Measurements from ENCODE around the gene KRT33B.

The KRT33B gene

GRCh38 chr17:41339571-41340172, 29.9 kb downstream of the KRT33B start:
- no peak overlapping the region for H3K9ac ChIP-seq (ENCODE audit: low read length)
- H3F3A ChIP-seq (ENCODE audit: insufficient read depth) = no peaks in the 10 kb centered on the region
- H3K9me2 ChIP-seq (replicated peaks; ENCODE audit: insufficient read depth, low read length) = no peaks in the 10 kb centered on the region
- no peak overlapping the region for H3K27ac ChIP-seq (ENCODE audit: low read depth, low read length)
- no peaks in the 10 kb centered on the region for H3K36me3 ChIP-seq (ENCODE audit: low read length)
- no peaks in the 10 kb centered on the region for H4K20me1 ChIP-seq (ENCODE audit: low read depth, low read length)
- no peak overlapping the region for H3K4me2 ChIP-seq (ENCODE audit: low read depth, low read length, poor library complexity, severe bottlenecking)
- no peaks in the 10 kb centered on the region for H3K9me3 ChIP-seq (ENCODE audit: insufficient read depth, low read length)
- H3K79me2 ChIP-seq (ENCODE audit: insufficient read depth, low read length) = no peaks in the 10 kb centered on the region
- H3K27me3 ChIP-seq (ENCODE audit: low read length) = no peaks in the 10 kb centered on the region
- no peak overlapping the region for H2AFZ ChIP-seq (ENCODE audit: low read depth, low read length, severe bottlenecking)
- TF ChIP-seq CTCF (IDR thresholded peaks at IDR 0.05; ENCODE audit: insufficient read depth, low read length, poor library complexity, severe bottlenecking) = no peak
- TF ChIP-seq EZH2phosphoT487 (conservative IDR thresholded peaks at IDR 0.05; ENCODE audit: low read length) = no peak
- no peak overlapping the region for H3K4me3 ChIP-seq (ENCODE audit: insufficient read depth, low read length, poor library complexity, severe bottlenecking)

- Histone ChIP-seq H2AFZ (ENCODE audit: low read depth, low read length, severe bottlenecking) (no peak overlapping the region), H3K27ac (ENCODE audit: low read depth, low read length) (no peak overlapping the region), H3K9ac (ENCODE audit: low read length) (no peak overlapping the region)
Measured at GRCh38 chr17:41338961-41339485, 30.6 kb downstream of the KRT33B start.

GRCh38 chr17:41335747-41336146, 33.9 kb downstream of the KRT33B start:
- H4K20me1 ChIP-seq (ENCODE audit: low read depth, low read length) = no peaks in the 10 kb centered on the region
- no peak overlapping the region for H2AFZ ChIP-seq (ENCODE audit: low read depth, low read length, severe bottlenecking)
- TF ChIP-seq EZH2phosphoT487 (conservative IDR thresholded peaks at IDR 0.05; ENCODE audit: low read length) = no peak
- no peak for TF ChIP-seq CTCF (IDR thresholded peaks at IDR 0.05; ENCODE audit: insufficient read depth, low read length, poor library complexity, severe bottlenecking)
- no peak overlapping the region for H3K4me3 ChIP-seq (ENCODE audit: insufficient read depth, low read length, poor library complexity, severe bottlenecking)
- no peaks in the 10 kb centered on the region for H3K9me3 ChIP-seq (ENCODE audit: insufficient read depth, low read length)
- H3K9ac ChIP-seq (ENCODE audit: low read length) = no peak overlapping the region
- H3K9me2 ChIP-seq (replicated peaks; ENCODE audit: insufficient read depth, low read length) = no peaks in the 10 kb centered on the region
- H3F3A ChIP-seq (ENCODE audit: insufficient read depth) = no peaks in the 10 kb centered on the region
- no peaks in the 10 kb centered on the region for H3K79me2 ChIP-seq (ENCODE audit: insufficient read depth, low read length)
- no peaks in the 10 kb centered on the region for H3K27me3 ChIP-seq (ENCODE audit: low read length)
- no peak overlapping the region for H3K27ac ChIP-seq (ENCODE audit: low read depth, low read length)
- no peaks in the 10 kb centered on the region for H3K36me3 ChIP-seq (ENCODE audit: low read length)
- H3K4me2 ChIP-seq (ENCODE audit: low read depth, low read length, poor library complexity, severe bottlenecking) = no peak overlapping the region

More at GRCh38 chr17:41338961-41339485, 30.6 kb downstream of the KRT33B start:
- Histone ChIP-seq H3K9me3 (ENCODE audit: insufficient read depth, low read length) (no peaks in the 10 kb centered on the region), H3K4me2 (ENCODE audit: low read depth, low read length, poor library complexity, severe bottlenecking) (no peak overlapping the region), H3K36me3 (ENCODE audit: low read length) (no peaks in the 10 kb centered on the region), H3F3A (ENCODE audit: insufficient read depth) (no peaks in the 10 kb centered on the region), H3K79me2 (ENCODE audit: insufficient read depth, low read length) (no peaks in the 10 kb centered on the region), H4K20me1 (ENCODE audit: low read depth, low read length) (no peaks in the 10 kb centered on the region), H3K9me2 (replicated peaks; ENCODE audit: insufficient read depth, low read length) (no peaks in the 10 kb centered on the region), H3K4me3 (ENCODE audit: insufficient read depth, low read length, poor library complexity, severe bottlenecking) (no peak overlapping the region), H3K27me3 (ENCODE audit: low read length) (no peaks in the 10 kb centered on the region)
- TF ChIP-seq EZH2phosphoT487 (conservative IDR thresholded peaks at IDR 0.05; ENCODE audit: low read length) (no peak), CTCF (IDR thresholded peaks at IDR 0.05; ENCODE audit: insufficient read depth, low read length, poor library complexity, severe bottlenecking) (no peak)

Data from SU-DHL-6 (cell line).